ENCODE measurements around the gene NAALADL2.

Gene NAALADL2

GRCh38 chr3:175001091-175001490 lies 142.0 kb downstream of the NAALADL2 start:
- no peak for DNase-seq

DNA sequence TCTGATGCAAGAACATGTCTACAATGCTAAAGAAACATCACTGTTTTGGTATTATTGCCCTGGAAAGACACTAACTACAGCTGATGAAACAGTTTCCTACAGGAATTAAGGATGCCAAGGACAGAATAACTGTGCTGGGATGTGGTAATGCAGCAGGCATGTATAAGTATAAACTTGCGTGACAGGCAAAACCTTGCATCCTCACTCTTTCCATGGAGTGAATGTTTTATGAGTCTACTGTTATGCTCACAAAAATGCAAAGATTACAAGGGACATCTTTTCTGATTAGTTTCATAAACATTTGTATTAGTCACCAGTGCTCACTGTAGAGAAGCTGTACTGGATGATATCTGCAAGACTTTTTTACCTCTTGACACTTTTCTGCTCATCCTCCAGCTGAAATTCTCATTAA lies 143.6 kb downstream of the NAALADL2 start:
- DNase-seq, result no peak

GRCh38 chr3:175003590-175003989 lies 144.5 kb downstream of the NAALADL2 start:
- no peak for DNase-seq

DNA sequence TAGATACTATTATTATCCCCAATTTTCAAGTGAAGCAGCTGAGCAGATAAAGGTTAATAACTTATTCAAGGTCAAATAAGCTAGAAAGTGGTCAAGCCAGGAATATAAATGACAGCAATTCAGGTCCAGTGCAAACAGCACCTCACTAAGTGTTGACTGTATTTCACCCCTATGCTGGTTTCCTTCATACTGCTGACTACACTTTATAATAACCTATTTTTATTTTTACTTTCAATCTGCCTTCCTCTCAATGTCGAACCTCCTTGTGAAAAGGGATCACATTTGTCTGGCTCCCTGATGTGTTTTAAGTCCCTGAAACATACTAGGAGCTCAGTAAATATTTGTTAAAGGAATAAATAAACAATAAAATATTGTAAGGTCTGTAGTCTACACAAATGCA lies 146.1 kb downstream of the NAALADL2 start:
- DNase-seq, result no peak

GRCh38 chr3:175005881-175006280 lies 146.7 kb downstream of the NAALADL2 start:
- DNase-seq, result no peak

DNA sequence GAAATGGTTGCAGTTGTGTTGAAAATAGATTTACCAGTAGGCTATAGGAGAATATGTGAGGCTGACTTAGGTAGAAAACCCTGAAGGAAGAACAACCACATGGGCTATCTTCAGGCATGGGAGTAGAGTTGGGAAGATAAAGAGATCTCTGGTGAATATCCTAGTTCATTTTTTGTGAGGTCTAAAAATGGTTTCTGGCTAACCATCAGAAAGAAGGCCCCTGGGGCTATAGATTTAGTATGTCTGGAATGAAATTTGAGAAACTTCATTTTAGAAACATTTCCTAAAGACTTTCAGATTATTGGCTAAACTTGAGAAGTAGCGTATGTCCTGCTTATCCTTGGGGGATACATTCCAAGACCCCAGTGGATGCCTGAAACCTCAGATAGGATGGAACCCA lies 148.2 kb downstream of the NAALADL2 start:
- no peak for DNase-seq

- DNase-seq, result no peak
Measured at GRCh38 chr3:175009295-175009694, 150.2 kb downstream of the NAALADL2 start.

DNA sequence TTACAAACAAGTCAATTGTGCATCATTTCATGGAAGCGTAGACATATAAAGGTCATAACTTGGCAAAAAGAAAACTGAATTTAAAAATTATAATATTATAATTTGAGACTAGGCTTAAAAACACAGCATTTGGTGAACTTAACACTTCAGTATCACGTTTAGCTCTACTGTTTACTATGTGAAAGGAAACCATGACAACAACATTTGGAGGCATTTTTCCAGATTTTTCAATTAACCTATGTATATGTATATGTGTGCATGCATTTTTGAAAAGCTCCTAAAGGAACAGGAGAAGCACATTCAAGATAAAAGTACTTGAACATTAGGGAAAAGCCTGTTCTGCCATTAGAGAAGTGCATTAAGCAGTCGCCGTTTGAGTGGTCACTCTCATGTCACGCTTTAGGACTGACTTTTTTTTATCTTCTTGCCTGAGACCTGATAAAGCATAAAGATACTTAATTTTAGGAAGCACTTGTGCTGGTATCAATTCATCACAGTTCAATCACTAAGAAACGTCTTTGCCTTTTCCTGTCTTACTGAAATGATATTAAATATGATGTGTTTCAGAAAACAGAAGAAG lies 156.0 kb downstream of the NAALADL2 start:
- DNase-seq, result no peak

DNA sequence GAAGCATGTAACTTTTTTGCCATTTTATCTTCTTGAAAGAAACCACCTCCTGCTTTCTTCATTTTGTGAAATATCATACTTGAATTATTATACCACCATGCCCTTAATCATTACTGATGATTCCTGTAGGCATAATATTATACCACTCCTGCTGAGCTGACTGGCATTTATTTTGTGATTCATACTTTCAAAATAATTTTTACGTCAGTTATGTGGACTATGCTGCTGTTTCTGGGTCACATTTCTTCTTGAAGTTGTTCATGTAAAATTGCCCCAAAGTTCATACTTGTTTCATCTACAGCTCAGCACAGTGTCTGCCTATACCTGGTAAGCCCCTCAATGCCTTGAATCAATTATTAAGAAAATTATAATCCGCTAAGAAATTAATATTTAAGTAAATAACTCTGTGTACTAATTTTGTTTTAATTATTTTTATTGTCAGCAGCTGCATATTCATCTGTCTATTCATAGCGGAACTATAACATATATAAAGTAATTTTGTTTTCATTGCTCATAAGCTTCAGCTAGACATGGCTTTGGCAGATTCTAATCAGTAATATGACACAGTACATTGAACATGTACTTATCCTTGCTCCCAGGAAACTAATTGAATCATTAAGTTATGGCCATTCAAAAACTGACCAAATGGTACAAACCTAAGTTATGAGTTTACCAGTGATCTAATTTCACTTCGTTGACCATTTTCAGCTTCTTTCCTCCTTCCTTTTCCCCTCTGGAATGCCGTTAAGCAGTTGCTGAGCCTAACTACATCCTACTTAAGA lies 160.0 kb downstream of the NAALADL2 start:
- no peak for DNase-seq

- DNase-seq, result no peak
Measured at GRCh38 chr3:175020101-175020500, 161.0 kb downstream of the NAALADL2 start.

- DNase-seq, result no peak
Measured at GRCh38 chr3:175029828-175030227, 170.7 kb downstream of the NAALADL2 start.

DNA sequence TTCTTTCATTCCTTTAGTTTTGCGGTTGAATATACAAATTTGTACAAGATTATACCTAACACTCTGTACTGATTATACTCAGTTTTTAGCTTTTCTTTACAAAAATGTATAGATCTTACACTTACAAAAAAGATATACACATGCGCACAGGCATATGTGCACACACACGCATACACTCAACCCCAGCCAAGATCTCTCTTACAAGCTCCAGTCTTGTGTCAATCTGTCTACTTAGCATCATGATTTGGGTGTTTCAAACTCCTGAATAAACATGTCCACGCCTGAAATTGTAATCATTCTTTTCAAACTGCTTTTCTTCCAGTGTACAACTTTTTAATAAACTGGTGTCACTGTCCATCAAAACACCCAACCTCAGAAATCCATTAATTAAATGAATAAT lies 180.7 kb downstream of the NAALADL2 start:
- no peak for DNase-seq

GRCh38 chr3:175041369-175041768 lies 182.2 kb downstream of the NAALADL2 start:
- DNase-seq, result no peak

- DNase-seq, result no peak
Measured at GRCh38 chr3:175046601-175047000, 187.5 kb downstream of the NAALADL2 start.

GRCh38 chr3:175047786-175048185 lies 188.7 kb downstream of the NAALADL2 start:
- no peak for DNase-seq

GRCh38 chr3:175057401-175057800 lies 198.3 kb downstream of the NAALADL2 start:
- no peak for DNase-seq

DNA sequence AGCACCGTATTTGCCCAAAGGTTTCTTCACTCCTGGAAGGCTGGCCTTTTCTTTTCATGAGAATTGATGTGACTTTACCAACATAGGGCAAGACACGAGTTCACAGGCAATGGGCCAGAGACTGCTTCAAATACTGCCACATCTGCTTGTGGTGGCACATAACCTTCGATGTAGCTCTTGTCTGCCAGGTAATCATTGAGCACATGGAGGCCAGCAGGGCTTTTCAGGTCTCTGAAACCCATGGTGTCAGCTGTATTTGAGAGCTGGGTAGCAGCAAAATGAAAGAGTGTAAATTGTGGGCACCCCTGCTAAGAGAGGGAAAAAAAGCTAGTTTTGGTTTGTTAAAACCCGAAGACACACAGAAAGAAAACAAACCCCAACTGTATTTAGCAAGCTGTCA lies 200.7 kb downstream of the NAALADL2 start:
- no peak for DNase-seq

GRCh38 chr3:175065497-175065896 lies 206.4 kb downstream of the NAALADL2 start:
- no peak for DNase-seq

DNA sequence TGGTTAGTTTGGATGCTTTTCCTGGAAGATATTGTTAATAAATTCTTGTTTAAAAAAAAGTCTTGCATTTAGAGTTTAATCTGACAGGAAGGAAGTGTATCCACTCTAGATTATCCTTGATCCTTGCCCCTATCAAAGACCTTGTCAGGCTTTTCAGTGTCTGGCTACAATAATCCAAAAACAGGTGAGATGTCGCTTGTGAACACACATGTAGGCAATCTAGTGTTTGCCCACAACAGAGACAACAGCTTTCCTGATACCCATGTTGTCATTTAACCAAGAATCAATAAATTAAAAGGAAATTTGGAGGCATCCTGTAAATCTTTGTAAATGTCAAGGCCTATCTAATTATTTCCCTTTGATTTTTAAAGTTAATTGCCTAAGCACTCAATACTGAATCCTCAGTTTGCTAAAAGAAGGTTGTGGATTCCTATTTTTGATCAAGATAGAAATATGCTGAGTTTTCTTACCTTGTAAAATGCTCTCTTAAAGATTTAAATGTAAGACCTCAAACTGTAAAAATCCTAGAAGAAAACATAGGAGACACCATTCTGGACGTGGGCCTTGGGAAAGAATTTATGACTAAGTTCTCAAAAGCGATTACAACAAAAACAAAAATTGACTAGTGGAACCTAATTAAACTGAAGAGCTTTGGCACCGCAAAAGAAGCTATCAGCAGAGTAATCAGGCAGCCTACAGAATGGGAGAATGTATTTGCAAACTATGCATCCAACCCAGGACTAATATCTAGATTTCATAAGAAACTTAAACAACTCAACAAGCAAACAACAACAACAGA lies 207.7 kb downstream of the NAALADL2 start:
- no peak for DNase-seq

DNA sequence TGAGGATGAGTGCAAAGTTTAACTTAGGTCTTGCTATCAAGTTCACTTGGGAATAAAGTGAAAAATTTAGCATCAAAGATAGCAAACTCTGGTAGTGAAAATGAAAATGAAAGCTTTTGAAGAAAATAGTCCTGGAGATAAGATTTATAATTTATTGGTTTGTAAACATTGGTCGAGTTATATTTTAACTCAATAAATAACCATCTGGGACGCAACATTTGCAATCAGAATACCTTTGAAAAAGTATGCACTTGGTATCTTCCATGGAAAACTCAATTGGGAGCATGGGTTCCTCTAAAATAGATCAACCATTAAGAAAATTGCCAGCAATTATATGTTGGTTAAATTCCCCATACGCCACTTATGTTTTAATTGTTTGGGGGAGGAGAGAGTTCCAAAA lies 209.5 kb downstream of the NAALADL2 start:
- DNase-seq, result no peak

GRCh38 chr3:175070946-175071345 lies 211.8 kb downstream of the NAALADL2 start:
- DNase-seq, result no peak

- DNase-seq, result no peak
Measured at GRCh38 chr3:175073219-175073905, 214.2 kb downstream of the NAALADL2 start.

DNA sequence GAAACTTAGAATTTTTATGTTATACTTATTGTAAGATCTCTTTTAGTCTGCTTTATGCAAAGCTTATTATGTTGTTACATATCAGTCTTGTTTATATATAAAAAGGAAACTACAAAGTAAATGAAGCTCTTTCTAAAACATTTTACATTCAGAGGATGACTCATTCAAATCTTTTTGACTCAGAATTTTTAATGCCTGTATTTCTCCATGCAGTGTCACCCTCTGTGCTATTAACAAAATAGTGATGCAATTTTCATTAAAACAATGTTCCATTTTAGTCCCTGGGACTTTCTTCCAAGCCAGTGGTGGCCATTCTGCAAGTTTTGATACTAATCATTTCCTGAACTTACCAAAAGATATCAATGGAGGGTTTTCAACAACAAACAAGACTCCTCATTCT lies 216.1 kb downstream of the NAALADL2 start:
- no peak for DNase-seq
